Stimulated activated CD8-positive, alpha-beta memory T cell treated with anti-CD3 and anti-CD28 coated beads, Interleukin-7, amount 100 ng/mL, for 4 hours (primary cell): ENCODE results near the gene LRRC8B.
"Not testable (repeated sequence)": the region's sequence is repeated elsewhere in the genome, so short reads cannot be mapped to it uniquely, and the experiment has no call there.

Experiments used
- DNase-seq, 2 donors: peaks; one replicate each; pipeline ENCODE4 v3.0.0-alpha.2; 2020; ENCODE audit warnings: low read depth in 2 of 2

The LRRC8B gene

GRCh38 chr1:89608319-89608983 lies 83.8 kb downstream of the LRRC8B start:
- peak; percentile 52 to 70 for DNase-seq

GRCh38 chr1:89608984-89609725 lies 84.5 kb downstream of the LRRC8B start:
- DNase-seq: peak; percentile 29 to 50

DNA sequence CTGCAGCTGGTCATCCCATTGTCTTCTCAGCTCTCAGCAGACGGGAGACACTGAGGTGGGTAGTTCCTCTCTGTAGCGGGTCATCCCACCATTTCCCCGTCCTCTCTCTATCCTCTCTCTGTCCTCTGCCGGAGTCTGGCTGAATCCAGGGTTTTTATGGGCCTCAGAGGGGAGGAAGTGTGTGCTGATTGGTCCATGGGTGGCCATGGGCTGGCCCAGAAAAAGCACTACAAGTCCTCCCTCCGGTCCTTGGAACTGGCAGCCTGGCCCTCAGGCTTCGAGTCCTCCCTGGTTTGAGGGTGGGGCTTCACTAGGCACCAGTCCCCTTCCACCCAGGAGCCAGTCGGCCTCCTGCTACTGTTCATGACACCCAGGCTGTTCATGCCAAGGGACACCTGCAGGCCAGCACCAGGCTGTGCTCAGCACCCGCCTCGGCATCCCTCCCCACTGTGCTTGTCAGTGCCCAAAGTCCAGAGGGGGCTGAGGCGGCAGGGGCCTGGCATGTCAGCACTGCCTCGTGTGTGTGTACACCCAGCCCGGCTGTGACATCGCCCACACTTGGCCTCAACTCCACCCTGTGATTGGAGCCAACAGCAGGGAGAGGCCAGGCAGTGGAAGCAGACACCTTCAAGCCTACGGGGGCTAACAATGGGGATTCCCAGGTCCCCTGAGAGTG lies 85.3 kb downstream of the LRRC8B start:
- peak in 1 of 2 donors; percentile 19 for DNase-seq

DNA sequence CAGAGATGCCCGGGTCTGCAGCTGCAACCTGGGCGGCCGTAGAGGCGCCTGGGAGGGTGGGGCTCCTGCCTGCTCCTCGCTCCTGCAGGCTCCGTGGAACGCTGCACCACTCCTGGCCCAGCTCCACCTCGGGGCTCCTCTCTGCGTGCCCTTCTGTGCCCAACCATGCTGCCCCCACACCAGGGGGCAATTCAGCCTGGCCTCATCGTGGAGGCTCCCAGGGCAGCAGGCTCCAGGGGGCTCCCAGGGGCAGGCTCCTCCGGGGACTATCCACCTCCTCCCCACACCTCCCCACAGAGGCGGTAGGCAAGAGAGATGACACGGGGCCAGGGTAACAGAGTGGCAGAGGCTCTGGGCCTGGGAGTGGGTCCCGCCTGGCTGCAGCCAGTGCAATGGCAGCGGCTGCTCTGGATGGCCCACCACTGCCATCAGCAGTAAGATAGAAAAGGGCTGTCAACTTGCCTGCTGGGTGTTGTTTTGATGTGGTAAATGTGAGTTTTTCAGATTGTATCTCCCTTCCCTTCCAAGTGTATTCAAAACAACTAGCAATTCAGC lies 85.9 kb downstream of the LRRC8B start:
- peak in 1 of 2 donors; percentile 19 for DNase-seq

- no peak for DNase-seq
Observed at GRCh38 chr1:89611721-89612120, 87.1 kb downstream of the LRRC8B start.

GRCh38 chr1:89613928-89614327 lies 89.3 kb downstream of the LRRC8B start:
- no peak for DNase-seq

DNA sequence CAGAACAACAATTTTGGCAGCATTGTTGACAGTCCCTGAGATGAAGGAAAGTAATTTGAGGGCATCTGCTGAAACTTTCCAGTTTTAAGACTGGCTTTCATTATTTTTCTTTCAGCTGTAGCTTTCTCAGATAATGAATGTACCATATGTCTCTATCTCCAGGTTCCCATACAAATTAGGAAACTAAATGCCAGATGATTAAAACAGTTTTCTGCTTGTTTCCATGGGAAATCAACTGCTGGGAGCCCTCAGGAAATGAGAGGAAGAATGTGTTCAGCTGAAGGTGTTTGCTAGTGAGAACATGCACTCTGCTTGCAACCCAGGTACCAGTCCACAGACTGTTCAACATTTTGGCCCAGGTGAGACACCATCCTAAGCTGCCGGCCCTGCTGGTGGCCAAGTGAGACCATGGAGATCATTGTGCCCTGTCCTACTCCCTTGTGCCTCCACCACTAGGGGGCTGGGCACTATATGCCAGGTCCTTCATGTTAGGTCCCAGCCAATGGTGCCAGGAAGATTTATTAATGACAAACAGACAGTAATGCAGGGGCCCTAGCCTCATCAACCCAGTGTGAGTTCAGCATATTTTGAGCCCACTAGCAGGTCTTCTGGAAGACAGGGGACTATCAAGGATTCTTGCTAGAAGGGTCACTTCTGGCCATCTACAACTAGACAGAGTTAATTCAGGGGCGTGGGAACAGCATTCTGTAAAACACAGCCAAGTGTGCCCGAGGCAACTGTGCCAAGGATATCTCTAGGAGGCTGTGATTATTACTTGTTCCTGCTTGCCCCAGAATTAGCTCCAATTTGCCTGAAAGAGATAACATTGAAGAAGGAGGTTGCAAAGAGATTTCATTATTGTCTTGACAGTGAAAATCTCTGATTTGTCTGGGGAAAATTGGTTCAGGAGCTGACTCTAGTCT lies 91.3 kb downstream of the LRRC8B start:
- no peak for DNase-seq

DNA sequence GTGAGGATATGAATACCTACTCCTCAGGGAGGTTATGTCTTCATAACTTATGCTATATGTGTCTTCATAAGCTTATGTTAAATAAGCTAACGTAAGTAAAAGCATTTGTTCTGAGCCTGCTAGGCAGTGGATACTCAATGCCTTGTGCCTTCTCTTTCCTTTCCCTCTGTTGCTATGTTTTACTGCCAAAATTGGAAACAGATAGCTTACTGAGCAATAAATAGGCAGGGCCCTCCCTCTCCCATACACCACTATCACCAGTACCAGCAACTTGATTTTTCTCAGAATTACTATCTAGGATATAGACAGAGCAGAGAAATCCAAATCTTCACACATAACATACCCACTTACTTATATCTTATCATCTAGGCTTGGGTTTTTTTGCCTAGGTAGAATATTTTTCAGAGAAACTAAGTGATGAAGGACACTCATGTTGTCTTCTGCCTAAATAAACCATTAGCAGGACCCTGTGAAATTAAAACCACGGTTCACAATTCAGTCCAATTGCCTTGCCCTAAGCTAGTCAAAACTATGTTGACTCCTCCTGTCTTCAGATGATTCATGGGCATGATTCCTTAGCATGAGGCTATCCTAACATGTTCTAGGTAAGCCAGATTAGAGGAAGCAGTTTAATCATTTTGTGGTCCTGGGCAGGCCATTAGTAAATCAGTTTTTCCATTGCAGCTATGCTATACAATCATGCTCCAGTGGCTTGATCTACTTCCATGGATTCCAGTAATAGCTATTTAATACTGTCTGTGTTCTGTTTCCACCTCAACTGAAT lies 92.4 kb downstream of the LRRC8B start:
- no peak for DNase-seq

DNA sequence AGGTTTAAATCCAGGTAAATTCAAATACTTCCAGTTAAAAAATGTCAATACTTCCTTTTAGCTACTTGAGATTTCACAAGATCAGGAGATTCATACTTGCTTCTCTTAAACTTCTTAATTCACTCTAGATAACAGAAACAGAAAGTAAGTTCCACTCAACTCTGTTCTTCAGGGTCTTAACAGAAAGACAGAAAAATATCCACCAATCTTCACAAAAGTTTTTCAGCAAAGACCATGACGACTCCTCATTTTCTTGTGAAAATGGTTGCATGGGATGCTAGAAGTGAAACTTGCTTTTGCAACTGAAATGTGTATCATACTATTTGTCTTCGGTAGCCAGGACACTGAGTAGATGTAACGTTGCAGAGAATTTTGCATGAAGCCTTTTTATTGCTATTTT lies 96.0 kb downstream of the LRRC8B start:
- DNase-seq: no peak

DNA sequence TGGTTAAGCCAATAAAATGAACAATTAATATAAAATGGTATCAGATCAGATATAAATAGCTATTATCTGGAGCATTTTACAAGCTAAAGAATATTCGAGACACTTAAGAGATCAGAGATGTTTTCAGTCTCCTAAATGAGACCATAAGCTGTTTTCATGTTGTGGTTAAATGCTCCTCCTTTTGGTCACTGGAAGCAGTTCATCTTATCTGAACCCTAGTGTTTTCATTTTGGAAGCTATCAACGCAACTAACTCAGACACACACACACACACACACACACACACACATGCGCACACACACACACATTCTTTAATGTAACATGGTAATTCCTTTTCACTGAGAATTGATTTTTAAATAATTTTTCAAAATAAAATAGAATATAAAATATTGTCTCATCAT lies 98.3 kb downstream of the LRRC8B start:
- DNase-seq: no peak

- DNase-seq: no peak
Observed at GRCh38 chr1:89624314-89624713, 99.7 kb downstream of the LRRC8B start.

- no peak for DNase-seq
Observed at GRCh38 chr1:89624715-89625323, 100.2 kb downstream of the LRRC8B start.

DNA sequence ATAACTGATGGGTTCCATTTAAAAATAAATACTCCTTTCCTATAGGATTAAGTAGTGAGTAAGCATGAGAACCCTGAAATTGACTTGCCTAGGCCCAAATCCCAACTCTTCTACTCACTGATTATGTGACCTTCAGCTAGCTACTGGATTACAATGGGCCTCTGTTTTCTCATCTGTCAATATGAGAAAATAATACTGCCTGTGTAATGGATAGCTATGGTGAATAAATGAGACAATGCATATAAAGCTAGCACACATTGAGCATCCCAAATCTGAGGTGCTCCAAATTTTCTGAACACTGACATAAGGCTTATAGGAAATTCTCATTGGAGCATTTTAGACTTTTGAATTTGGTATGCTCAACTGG lies 103.0 kb downstream of the LRRC8B start:
- no peak for DNase-seq

DNA sequence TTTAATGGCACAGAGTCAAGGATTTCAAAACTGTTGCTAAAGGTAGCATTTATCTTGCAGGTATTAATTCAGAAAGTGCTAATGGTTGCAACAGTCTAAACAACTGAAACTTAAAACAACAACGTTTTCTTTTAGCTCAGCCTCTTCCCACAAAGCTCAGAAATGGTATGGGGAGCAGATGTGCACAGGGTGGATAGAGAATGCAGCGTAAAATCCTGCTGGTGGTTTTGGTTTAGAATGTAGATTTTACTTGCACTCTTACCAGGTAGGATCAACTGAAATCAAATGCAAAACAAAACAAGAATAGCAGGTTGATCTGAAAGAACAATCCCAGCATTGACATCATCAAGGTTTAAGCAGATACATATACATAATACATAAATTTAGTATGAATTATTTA lies 104.5 kb downstream of the LRRC8B start:
- DNase-seq: no peak

DNA sequence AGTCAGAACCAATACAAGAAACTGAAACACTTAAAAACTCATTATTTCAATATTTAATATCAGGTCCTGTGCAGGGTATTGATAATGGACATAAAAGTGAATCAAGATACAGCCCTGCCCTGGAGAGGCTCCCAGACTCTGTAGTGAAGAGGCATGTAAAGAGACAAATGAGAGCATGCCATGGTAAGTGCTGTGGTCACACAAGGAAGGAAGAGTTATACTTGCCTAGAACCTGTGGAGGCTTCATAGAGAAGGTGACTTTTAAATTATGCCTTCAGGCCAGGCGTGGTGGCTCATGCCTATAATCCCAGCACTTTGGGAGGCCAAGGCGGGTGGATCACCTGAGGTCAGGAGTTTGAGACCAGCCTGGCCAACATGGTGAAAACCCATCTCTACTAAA lies 105.0 kb downstream of the LRRC8B start:
- not testable (repeated sequence) for DNase-seq

GRCh38 chr1:89630048-89630447 lies 105.4 kb downstream of the LRRC8B start:
- no peak for DNase-seq

DNA sequence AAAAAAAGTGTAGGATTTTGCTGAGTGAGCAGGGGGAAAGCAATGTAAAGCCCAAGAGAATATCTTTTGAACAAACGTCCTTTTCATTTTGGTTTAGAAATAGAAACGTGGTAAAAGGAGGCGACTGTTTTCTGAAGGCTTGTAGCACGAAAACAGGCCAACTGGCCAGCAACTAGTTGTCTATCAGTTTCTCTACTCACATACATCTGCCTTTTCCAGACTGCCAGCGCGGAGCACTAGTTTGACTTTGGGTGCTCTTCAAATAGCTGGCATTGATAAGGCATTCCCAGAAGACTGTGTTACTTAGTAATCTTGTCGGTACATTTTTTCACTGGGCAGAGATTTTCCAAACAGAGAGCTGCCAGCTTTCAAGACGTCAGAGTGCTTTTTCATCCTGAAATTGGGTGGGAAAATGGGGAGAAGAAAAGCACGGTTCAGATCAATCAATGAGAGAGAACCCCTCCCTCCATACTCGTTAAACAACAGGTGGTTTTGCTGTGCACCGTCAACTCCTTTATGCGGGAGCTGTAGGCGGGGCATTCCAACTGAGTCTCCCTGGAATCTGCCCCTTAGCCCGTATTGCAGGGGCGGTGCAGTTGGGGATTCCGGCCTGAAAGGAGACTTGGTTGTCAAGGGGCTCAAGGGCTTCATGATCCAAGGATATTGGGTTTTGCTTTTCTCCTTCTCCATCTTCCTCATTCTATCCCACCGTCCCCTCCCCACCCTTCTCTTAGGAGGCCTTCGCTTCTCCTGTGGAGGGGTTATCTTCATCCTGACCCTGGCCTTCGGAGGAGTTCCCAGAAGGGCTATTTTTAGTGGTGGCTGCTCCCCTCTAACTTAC lies 107.4 kb downstream of the LRRC8B start:
- no peak for DNase-seq

- peak; percentile 76 to 86 for DNase-seq
Observed at GRCh38 chr1:89632657-89633247, 108.1 kb downstream of the LRRC8B start, which contains the start of gene LRRC8C. Gene LRRC8C, plus strand, starts transcription at chr1:89633120. Its CDS starts 53,354 bp downstream, at chr1:89686474.
